Fibroblast of upper back skin (primary cell): ENCODE data around the gene OR2A2.
"Not testable (repeated sequence)": the region's sequence is repeated elsewhere in the genome, so short reads cannot be mapped to it uniquely, and the experiment has no call there.

Source experiments
- DNase-seq: peaks from one replicate; pipeline ENCODE4 v3.0.0-alpha.2; 2013

OR2A2 gene

GRCh38 chr7:144109283-144109682 is at the start of gene OR2A2:
Gene OR2A2, plus strand, starts transcription at chr7:144109583. Its CDS starts 0 bp downstream, at chr7:144109583.
- no peak for DNase-seq

- DNase-seq: no peak
These were observed 45.7 kb upstream of the OR2A2 start for GRCh38 chr7:144063710-144064109.

GRCh38 chr7:144069511-144069910 is 39.9 kb upstream of the OR2A2 start, which contains the start of gene OR2A25:
Gene OR2A25, plus strand, starts transcription at chr7:144069811. Its CDS starts 4,409 bp downstream, at chr7:144074220.
- DNase-seq: no peak

GRCh38 chr7:144069953-144070352 is 39.4 kb upstream of the OR2A2 start:
- no peak for DNase-seq

- no peak for DNase-seq
These were observed 35.0 kb upstream of the OR2A2 start for GRCh38 chr7:144074374-144074773.

- no peak for DNase-seq
These were observed 23.4 kb upstream of the OR2A2 start, which contains the start of gene OR2A12 for GRCh38 chr7:144085978-144086377. Gene OR2A12, plus strand, starts transcription at chr7:144086278. Its CDS starts 8,830 bp downstream, at chr7:144095108.

GRCh38 chr7:144086730-144087129 is 22.7 kb upstream of the OR2A2 start:
- no peak for DNase-seq

- DNase-seq: no peak
These were observed 22.2 kb upstream of the OR2A2 start for GRCh38 chr7:144087230-144087629.

GRCh38 chr7:144090667-144091066 is 18.7 kb upstream of the OR2A2 start:
- no peak for DNase-seq

- no peak for DNase-seq
These were observed 10.6 kb upstream of the OR2A2 start for GRCh38 chr7:144098776-144099175.

- no peak for DNase-seq
These were observed 8.8 kb upstream of the OR2A2 start for GRCh38 chr7:144100607-144101006.

GRCh38 chr7:144102041-144102440 is 7.3 kb upstream of the OR2A2 start:
- no peak for DNase-seq

GRCh38 chr7:144105211-144105610 is 4.2 kb upstream of the OR2A2 start:
- DNase-seq: no peak

- no peak for DNase-seq
These were observed 889 bp downstream of the OR2A2 start for GRCh38 chr7:144110272-144110671.

- no peak for DNase-seq
These were observed 4.3 kb downstream of the OR2A2 start for GRCh38 chr7:144113651-144114050.

GRCh38 chr7:144118341-144118740 is 9.0 kb downstream of the OR2A2 start:
- DNase-seq: no peak

GRCh38 chr7:144122876-144123275 is 13.5 kb downstream of the OR2A2 start, which contains the start of gene OR2A14:
Gene OR2A14, plus strand, starts transcription at chr7:144123176. Its CDS starts 5,937 bp downstream, at chr7:144129113.
- no peak for DNase-seq

GRCh38 chr7:144127714-144128334 is 18.4 kb downstream of the OR2A2 start:
- DNase-seq: peak; percentile 64

GRCh38 chr7:144129601-144130000 is 20.2 kb downstream of the OR2A2 start:
- not testable (repeated sequence) for DNase-seq

- DNase-seq: no peak
These were observed 21.3 kb downstream of the OR2A2 start for GRCh38 chr7:144130730-144131129.

- no peak for DNase-seq
These were observed 22.9 kb downstream of the OR2A2 start for GRCh38 chr7:144132262-144132661.

- no peak for DNase-seq
These were observed 23.9 kb downstream of the OR2A2 start for GRCh38 chr7:144133307-144133706.

GRCh38 chr7:144134116-144134515 is 24.7 kb downstream of the OR2A2 start:
- no peak for DNase-seq

- DNase-seq: peak; percentile 26
These were observed 28.1 kb downstream of the OR2A2 start for GRCh38 chr7:144137501-144137900.

- no peak for DNase-seq
These were observed 32.8 kb downstream of the OR2A2 start for GRCh38 chr7:144142187-144142586.
